H1 (cell line): ENCODE data around the gene RASGEF1C. TPM values are rescaled to one million over a fixed set of nuclear protein-coding genes. Genes with fewer than 3 reads are reported as not detected.

Experiments used
- ASH2L ChIP-seq: fragments of 200-600, 300-600 bp; sonication (generic); IDR thresholded peaks from one replicate; pipeline ENCODE4 v1.7.1; 2017; ENCODE audit warnings: low read length
- BCL11A ChIP-seq, 2 experiments: IDR thresholded peaks; one replicate each; pipeline ENCODE4 v1.6.1; 2011; ENCODE audit warnings: low read depth in 2 of 2, low read length in 2 of 2, mild to moderate bottlenecking in 2 of 2
- CHD2 ChIP-seq: IDR thresholded peaks from 2 replicates; pipeline ENCODE4 v1.6.1; 2012; ENCODE audit warnings: low read length, improper control_type of control experiment
- CHD7 ChIP-seq: fragments of 300-600 bp; sonication (generic); IDR thresholded peaks from 2 replicates; pipeline ENCODE4 v1.7.1; 2012; ENCODE audit warnings: low read length, moderate library complexity, mild to moderate bottlenecking, inconsistent platforms; ENCODE audit not compliant: insufficient replicate concordance
- EP300 ChIP-seq, 2 experiments: IDR thresholded peaks; 1 replicate in 1 of 2; 2 replicates in 1 of 2; pipeline ENCODE4 v1.6.1; 2011 to 2012; ENCODE audit warnings: low read depth in 2 of 2, low read length in 2 of 2, mild to moderate bottlenecking in 2 of 2, borderline replicate concordance in 1 of 2, inconsistent platforms in 1 of 2, moderate library complexity in 1 of 2
- GABPA ChIP-seq: IDR thresholded peaks from 2 replicates; pipeline ENCODE4 v1.6.1; 2011; ENCODE audit warnings: mild to moderate bottlenecking, low read length, moderate library complexity, borderline replicate concordance; ENCODE audit not compliant: insufficient read depth
- HDAC6 ChIP-seq: IDR thresholded peaks from one replicate; pipeline ENCODE4 v1.7.1; 2012; ENCODE audit warnings: low read depth, mild to moderate bottlenecking, inconsistent platforms, low read length, moderate library complexity
- POU5F1 ChIP-seq: IDR thresholded peaks from 2 replicates; pipeline ENCODE4 v1.6.1; 2011; ENCODE audit warnings: low read depth, mild to moderate bottlenecking, low read length, moderate library complexity
- RAD21 ChIP-seq, 2 experiments: IDR thresholded peaks in 1 of 2; conservative IDR thresholded peaks in 1 of 2; 2 replicates each; pipeline ENCODE4 v1.6.1; 2011; ENCODE audit warnings: low read depth in 2 of 2, low read length in 2 of 2, improper control_type of control experiment in 1 of 2, inconsistent platforms in 1 of 2, mild to moderate bottlenecking in 1 of 2, moderate library complexity in 1 of 2
- SP1 ChIP-seq: IDR thresholded peaks from 2 replicates; pipeline ENCODE4 v1.6.1; 2011; ENCODE audit warnings: low read depth, low read length
- TAF7 ChIP-seq: optimal IDR thresholded peaks from 2 replicates; pipeline ENCODE3; 2011; ENCODE audit warnings: low read depth, mild to moderate bottlenecking, inconsistent platforms, low read length, moderate library complexity, borderline replicate concordance
- TBP ChIP-seq: IDR thresholded peaks from 2 replicates; pipeline ENCODE4 v1.6.1; 2011; ENCODE audit warnings: low read depth, low read length, improper control_type of control experiment
- polyA plus RNA-seq, 7 experiments: library from polyadenylated mRNA; depleted of rRNA in 3 of 7; stranded (reverse) in 5 of 7; unstranded in 2 of 7; fragments of >200 nt in 5 of 7; fragments of 200-250 nt in 2 of 7; gene quantifications; 1 replicate in 5 of 7; 2 replicates in 1 of 7; 4 replicates in 1 of 7; pipeline versions ENCODE4 v1.2.1 to v1.2.3, GENCODE V29; 2011 to 2013; ENCODE audit warnings: missing spikeins in 2 of 7, mixed read lengths in 2 of 7
- total RNA-seq: library from RNA; stranded (reverse); fragmentation: NEBNext Ultra II Directional; extraction: Animal tissue kit (Norgen Biotek cat#: 25700); gene quantifications from 2 replicates; pipeline ENCODE4 v1.2.1, GENCODE V29; 2021

Gene RASGEF1C
- total and polyA plus RNA-seq, 2 of the 8 experiments (the other 6 are each of a cell fraction or from before 2014, with no cell fraction given), result 0.26 to 0.61 TPM

DNA sequence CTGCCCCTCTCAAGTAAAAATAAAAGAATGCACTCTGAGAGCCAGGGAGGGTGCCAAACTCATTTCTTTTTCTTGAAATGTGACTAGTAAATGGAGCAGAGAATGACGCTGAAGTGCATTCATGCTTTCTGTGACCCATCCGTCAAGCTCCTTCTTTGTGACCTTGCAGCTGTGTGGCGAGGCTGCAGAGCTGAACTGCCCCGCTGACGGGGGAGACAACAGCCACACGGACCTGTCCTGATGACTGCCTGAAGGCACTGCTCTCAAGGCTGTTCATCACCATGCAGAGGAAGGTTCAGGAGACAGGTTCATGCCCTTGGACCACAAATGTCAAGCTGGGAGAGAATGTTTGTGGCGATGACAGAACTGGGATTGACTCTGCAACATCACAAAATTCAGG lies 21.0 kb upstream of the RASGEF1C start (continued):
- TF ChIP-seq CHD7, result no peak
- no peak for TF ChIP-seq CHD2
- TF ChIP-seq RAD21 (IDR thresholded peaks at IDR 0.05 in 1 of 2, conservative IDR thresholded peaks at IDR 0.05 in 1 of 2; ENCODE audit: low read depth in 2 of 2, low read length in 2 of 2), result no peak
- no peak for TF ChIP-seq HDAC6
- no peak for TF ChIP-seq EP300 (IDR thresholded peaks at IDR 0.05; ENCODE audit: borderline replicate concordance in 1 of 2, low read depth in 2 of 2, low read length in 2 of 2)
- no peak for TF ChIP-seq POU5F1
- no peak for TF ChIP-seq ASH2L
- TF ChIP-seq SP1, result no peak
- no peak for TF ChIP-seq TBP
- no peak for TF ChIP-seq BCL11A (IDR thresholded peaks at IDR 0.05; ENCODE audit: low read depth in 2 of 2, low read length in 2 of 2)
- TF ChIP-seq TAF7, result no peak
- no peak for TF ChIP-seq GABPA
